GM12878 (cell line): ENCODE measurements around the gene FLT3LG. TPM values are rescaled to one million over a fixed set of nuclear protein-coding genes. Genes with fewer than 3 reads are reported as not detected.

Experiments
- ATAC-seq: fragments of 200-7000 bp; cut with Tn5 transposase; 3 replicates; pipeline ENCODE4 v1.9.1; 2020; ENCODE audit warnings: mild to moderate bottlenecking, moderate library complexity
- BruUV-seq: library from RNA; stranded (reverse); fragments of 400-500 nt; replicated peaks from 2 replicates; lab custom pipeline; 2021; lab: Mats Ljungman, UMichigan
- CTCF ChIA-PET: fragments of 300-600 bp; sonication (Branson Sonifier 250); formaldehyde crosslinking; extraction: SDS; loops from one replicate; lab custom pipeline; 2021; ENCODE audit warnings: inconsistent platforms; lab: Yijun Ruan, JAX
- POLR2A ChIA-PET: fragments of 350-600 bp; formaldehyde crosslinking; extraction: SDS; loops from one replicate; lab custom pipeline; 2021; ENCODE audit warnings: inconsistent platforms; lab: Charles Lee
- RAD21 ChIA-PET: fragments of 300-600 bp; sonication (Branson Sonifier 250); formaldehyde crosslinking; loops from one replicate; lab custom pipeline; 2023; ENCODE audit warnings: antibody characterized with exemption; ENCODE audit not compliant: unreplicated experiment; lab: Charles Lee
- SMC1A ChIA-PET: fragments of 300-600 bp; sonication (Branson Sonifier 250); formaldehyde crosslinking; loops from one replicate; lab custom pipeline; 2023; ENCODE audit not compliant: unreplicated experiment, uncharacterized antibody; lab: Charles Lee
- DNase-seq: peaks from one replicate; pipeline ENCODE4 v3.0.0-alpha.2; 2011; ENCODE audit warnings: low read depth, low spot score
- FAIRE-seq: peaks from 3 replicates; lab custom pipeline; 2011; peaks lifted over from hg19 to GRCh38; lab: Jason Lieb, UNC
- H2AFZ ChIP-seq: 2 replicates; pipeline ENCODE4 v1.6.0; 2011; ENCODE audit warnings: low read depth, low read length, control low read depth; ENCODE audit not compliant: control insufficient read depth
- H3K27ac ChIP-seq: 2 replicates; pipeline ENCODE4 v1.5.1; 2011; ENCODE audit warnings: control low read depth; ENCODE audit not compliant: control insufficient read depth, insufficient read depth
- H3K27me3 ChIP-seq, 2 experiments: replicated peaks in 1 of 2; 2 replicates each; pipeline versions ENCODE4 v1.6.0 to v1.6.1; 2011; ENCODE audit warnings: low read length in 1 of 2; ENCODE audit not compliant: control insufficient read depth in 2 of 2, insufficient read depth in 2 of 2
- H3K36me3 ChIP-seq, 2 experiments: 2 replicates each; pipeline ENCODE4 v1.5.1; 2011; ENCODE audit warnings: low read length in 1 of 2; ENCODE audit not compliant: control insufficient read depth in 2 of 2, insufficient read depth in 2 of 2
- H3K4me1 ChIP-seq: 2 replicates; pipeline ENCODE4 v1.6.1; 2011; ENCODE audit warnings: mild to moderate bottlenecking, low read length, moderate library complexity, mixed read lengths; ENCODE audit not compliant: control insufficient read depth, insufficient read depth
- H3K4me2 ChIP-seq: 2 replicates; pipeline ENCODE4 v1.6.0; 2011; ENCODE audit warnings: control low read depth; ENCODE audit not compliant: control insufficient read depth, insufficient read depth
- H3K4me3 ChIP-seq: fragments of 200-600 bp; sonication (generic); 2 replicates; pipeline ENCODE4 v1.5.1; 2016
- H3K79me2 ChIP-seq: 2 replicates; pipeline ENCODE4 v1.6.0; 2011; ENCODE audit warnings: low read length; ENCODE audit not compliant: control insufficient read depth, insufficient read depth
- H3K9ac ChIP-seq: 2 replicates; pipeline ENCODE4 v1.8.0; 2011; ENCODE audit warnings: low read length, control low read depth, mixed read lengths; ENCODE audit not compliant: control insufficient read depth, insufficient read depth
- H3K9me3 ChIP-seq: replicated peaks from 3 replicates; pipeline ENCODE4 v1.5.1; 2011; ENCODE audit warnings: mild to moderate bottlenecking, low read length; ENCODE audit not compliant: control insufficient read depth, insufficient read depth
- H4K20me1 ChIP-seq: 2 replicates; pipeline ENCODE4 v1.6.0; 2011; ENCODE audit not compliant: control insufficient read depth, insufficient read depth
- CREB1 ChIP-seq: IDR thresholded peaks from 2 replicates; pipeline ENCODE4 v1.6.1; 2012; ENCODE audit warnings: low read depth, mild to moderate bottlenecking, inconsistent platforms
- CREM ChIP-seq: IDR thresholded peaks from 2 replicates; pipeline ENCODE4 v1.6.1; 2014; ENCODE audit warnings: antibody characterized with exemption, low read depth
- CUX1 ChIP-seq: IDR thresholded peaks from 2 replicates; pipeline ENCODE4 v1.6.1; 2012; ENCODE audit warnings: improper control_type of control experiment, low read depth, low read length; ENCODE audit not compliant: insufficient replicate concordance
- ETV6 ChIP-seq, 2 experiments: fragments of 450-650 bp in 1 of 2; IDR thresholded peaks in 1 of 2; conservative IDR thresholded peaks in 1 of 2; 2 replicates each; pipeline ENCODE4 v1.6.1; 2014; ENCODE audit warnings: antibody characterized with exemption in 1 of 2, borderline replicate concordance in 1 of 2, low read depth in 1 of 2, mild to moderate bottlenecking in 1 of 2, moderate library complexity in 1 of 2
- JUND ChIP-seq: IDR thresholded peaks from 2 replicates; pipeline ENCODE4 v1.6.1; 2012; ENCODE audit warnings: low read depth, mild to moderate bottlenecking, low read length, improper control_type of control experiment, moderate library complexity
- MEF2A ChIP-seq: IDR thresholded peaks from 2 replicates; pipeline ENCODE4 v1.6.1; 2011; ENCODE audit warnings: low read depth, mild to moderate bottlenecking, low read length, moderate library complexity; ENCODE audit not compliant: insufficient read depth
- NFXL1 ChIP-seq: fragments of 450-650 bp; IDR thresholded peaks from 2 replicates; pipeline ENCODE4 v1.6.1; 2017; ENCODE audit warnings: antibody characterized with exemption, mild to moderate bottlenecking, borderline replicate concordance
- PAX8 ChIP-seq: fragments of 450-650 bp; IDR thresholded peaks from 2 replicates; pipeline ENCODE4 v1.6.1; 2017; ENCODE audit warnings: mild to moderate bottlenecking, moderate library complexity
- POU2F2 ChIP-seq: IDR thresholded peaks from 3 replicates; pipeline ENCODE4 v1.6.1; 2011; ENCODE audit warnings: low read depth, mild to moderate bottlenecking, low read length, borderline replicate concordance
- RELA ChIP-seq: fragments of 450-650 bp; IDR thresholded peaks from 2 replicates; pipeline ENCODE4 v1.8.0; 2014; ENCODE audit warnings: borderline replicate concordance; ENCODE audit not compliant: partially characterized antibody
- RFX5 ChIP-seq: IDR thresholded peaks from 2 replicates; pipeline ENCODE4 v1.6.1; 2011; ENCODE audit warnings: low read depth, low read length, improper control_type of control experiment
- SIX5 ChIP-seq: IDR thresholded peaks from 2 replicates; pipeline ENCODE4 v1.6.1; 2011; ENCODE audit warnings: mild to moderate bottlenecking, low read depth, low read length, moderate library complexity; ENCODE audit not compliant: severe bottlenecking
- TARDBP ChIP-seq: IDR thresholded peaks from 2 replicates; pipeline ENCODE4 v1.6.1; 2016; ENCODE audit warnings: borderline replicate concordance
- TCF12 ChIP-seq: IDR thresholded peaks from 2 replicates; pipeline ENCODE4 v1.6.1; 2011; ENCODE audit warnings: low read depth, mild to moderate bottlenecking, low read length
- ZNF274 ChIP-seq: IDR thresholded peaks from one replicate; pipeline ENCODE4 v1.8.0; 2011; ENCODE audit not compliant: insufficient read length, insufficient read depth
- WGBS: methylation state at CpG from one replicate; pipeline ENCODE4 v1.1.6; 2016; ENCODE audit warnings: low lambda C conversion rate; ENCODE audit not compliant: insufficient replicate concordance, insufficient coverage; ENCODE audit errors: missing lambda C conversion rate; 5-methylcytosine and 5-hydroxymethylcytosine counted together
- in situ Hi-C: fragments of 300-500 bp; cut with MboI; formaldehyde crosslinking; loops from 9 replicates; pipeline ENCODE4 v1.14.3; 2018; ENCODE audit warnings: mixed read lengths
- intact Hi-C: fragments of 100-400 bp; cut with micrococcal nuclease; formaldehyde crosslinking; loops from one replicate; pipeline ENCODE4 v1.14.2; 2022; ENCODE audit not compliant: unreplicated experiment
- polyA plus RNA-seq, 11 experiments: library from polyadenylated mRNA; depleted of rRNA in 4 of 11; unstranded in 6 of 11; stranded (reverse) in 5 of 11; fragments of >200 nt; fragmentation: Nextera tagmentation in 4 of 11; fragmentation: Illumina TruSeq in 1 of 11; extraction: Ambion mirVana in 4 of 11; extraction: Trizol in 1 of 11; gene quantifications; 1 replicate in 1 of 11; 2 replicates in 10 of 11; pipeline versions ENCODE4 v1.2.1 to v1.2.3, GENCODE V29; 2011 to 2016; ENCODE audit warnings: inconsistent platforms in 2 of 11, missing spikeins in 2 of 11, low read depth in 1 of 11
- total RNA-seq, 4 experiments: library from RNA; depleted of rRNA in 3 of 4; stranded (reverse); fragments of >200 nt in 3 of 4; fragmentation: Illumina TruSeq in 1 of 4; extraction: Trizol in 1 of 4; gene quantifications; 2 replicates each; pipeline versions ENCODE4 v1.2.1 to v1.2.3, GENCODE V29; 2013 to 2021

FLT3LG gene
- total and polyA plus RNA-seq, 10 of the 15 experiments (the other 5 are each of a cell fraction or from before 2014, with no cell fraction given) = 0.68 to 13.1 (median 4.3) TPM

- TF ChIP-seq JUND (no peak), POU2F2 (no peak), ZNF274 (no peak), RFX5 (no peak), CREM (no peak), PAX8 (no peak), TCF12 (no peak), SIX5 (no peak)
These were observed 14.2 kb downstream of the FLT3LG start (continued) for GRCh38 chr19:49488046-49488862.

GRCh38 chr19:49488863-49489537 lies 15.0 kb downstream of the FLT3LG start:
- H3K9ac ChIP-seq = peak overlapping the region; percentile 95
- no peak for FAIRE-seq
- H3K4me1 ChIP-seq = peaks cover 16% of the 10 kb centered on the region
- in situ Hi-C loops (no loop called here), intact Hi-C loops (loop anchor here (5.0 kb wide), 1 partner anchor 383 kb away; no protein-coding TSS in a partner anchor)
- H4K20me1 ChIP-seq = peaks cover 13% of the 10 kb centered on the region
- H2AFZ ChIP-seq = no peak overlapping the region
- peaks cover 26 to 40% of the 10 kb centered on the region in 2 experiments for H3K36me3 ChIP-seq
- peak overlapping the region; percentile 91 for H3K4me2 ChIP-seq
- no TSS peak for BruUV-seq
- ChIA-PET POLR2A (interaction anchor here (0.6 to 2.7 kb wide), 5 partner anchors 9 to 598 kb away, joined by 3 to 11 read pairs (median 4); partner anchors contain the start of genes ALDH16A1 and PIH1D1), CTCF (interaction anchor here (0.9 to 1.6 kb wide), 7 partner anchors 16 to 151 kb away, joined by 3 to 6 read pairs (median 5); partner anchors contain the start of genes ALDH16A1 and RRAS), RAD21 (interaction anchor here (0.9 to 1.3 kb wide), 2 partner anchors 18 to 58 kb away, joined by 3 to 4 read pairs; no protein-coding TSS in a partner anchor), SMC1A (interaction anchor here (1.0 kb wide), 1 partner anchor 152 kb away, joined by 3 read pairs; no protein-coding TSS in a partner anchor)
- peaks cover 41% of the 10 kb centered on the region for H3K79me2 ChIP-seq
- peak overlapping the region; percentile 83 for H3K27ac ChIP-seq
- H3K9me3 ChIP-seq = no peaks in the 10 kb centered on the region; the same call in 2 of the 3 replicates
- H3K27me3 ChIP-seq = no peaks in the 10 kb centered on the region
- DNase-seq = no peak
- H3K4me3 ChIP-seq = peak overlapping the region; percentile 97
- ATAC-seq = no peak
- WGBS = under 1% methylated on average over 15 of the region's 15 CpGs
- TF ChIP-seq ETV6 (conservative IDR thresholded peaks at IDR 0.05 in 1 of 2, IDR thresholded peaks at IDR 0.05 in 1 of 2; ENCODE audit: borderline replicate concordance in 1 of 2, low read depth in 1 of 2) (no peak), RFX5 (no peak), CREB1 (0 out of 2 replicates have a peak, but pooled peaks have one; percentile 6), RELA (no peak), TARDBP (no peak), MEF2A (no peak), NFXL1 (no peak), CUX1 (no peak)
